Measurements from ENCODE around the gene CENPC. TPM values are rescaled to one million over a fixed set of nuclear protein-coding genes. Genes with fewer than 3 reads are reported as not detected.

CENPC gene, protein sequence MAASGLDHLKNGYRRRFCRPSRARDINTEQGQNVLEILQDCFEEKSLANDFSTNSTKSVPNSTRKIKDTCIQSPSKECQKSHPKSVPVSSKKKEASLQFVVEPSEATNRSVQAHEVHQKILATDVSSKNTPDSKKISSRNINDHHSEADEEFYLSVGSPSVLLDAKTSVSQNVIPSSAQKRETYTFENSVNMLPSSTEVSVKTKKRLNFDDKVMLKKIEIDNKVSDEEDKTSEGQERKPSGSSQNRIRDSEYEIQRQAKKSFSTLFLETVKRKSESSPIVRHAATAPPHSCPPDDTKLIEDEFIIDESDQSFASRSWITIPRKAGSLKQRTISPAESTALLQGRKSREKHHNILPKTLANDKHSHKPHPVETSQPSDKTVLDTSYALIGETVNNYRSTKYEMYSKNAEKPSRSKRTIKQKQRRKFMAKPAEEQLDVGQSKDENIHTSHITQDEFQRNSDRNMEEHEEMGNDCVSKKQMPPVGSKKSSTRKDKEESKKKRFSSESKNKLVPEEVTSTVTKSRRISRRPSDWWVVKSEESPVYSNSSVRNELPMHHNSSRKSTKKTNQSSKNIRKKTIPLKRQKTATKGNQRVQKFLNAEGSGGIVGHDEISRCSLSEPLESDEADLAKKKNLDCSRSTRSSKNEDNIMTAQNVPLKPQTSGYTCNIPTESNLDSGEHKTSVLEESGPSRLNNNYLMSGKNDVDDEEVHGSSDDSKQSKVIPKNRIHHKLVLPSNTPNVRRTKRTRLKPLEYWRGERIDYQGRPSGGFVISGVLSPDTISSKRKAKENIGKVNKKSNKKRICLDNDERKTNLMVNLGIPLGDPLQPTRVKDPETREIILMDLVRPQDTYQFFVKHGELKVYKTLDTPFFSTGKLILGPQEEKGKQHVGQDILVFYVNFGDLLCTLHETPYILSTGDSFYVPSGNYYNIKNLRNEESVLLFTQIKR
- 167 TPM for total RNA-seq

DNA sequence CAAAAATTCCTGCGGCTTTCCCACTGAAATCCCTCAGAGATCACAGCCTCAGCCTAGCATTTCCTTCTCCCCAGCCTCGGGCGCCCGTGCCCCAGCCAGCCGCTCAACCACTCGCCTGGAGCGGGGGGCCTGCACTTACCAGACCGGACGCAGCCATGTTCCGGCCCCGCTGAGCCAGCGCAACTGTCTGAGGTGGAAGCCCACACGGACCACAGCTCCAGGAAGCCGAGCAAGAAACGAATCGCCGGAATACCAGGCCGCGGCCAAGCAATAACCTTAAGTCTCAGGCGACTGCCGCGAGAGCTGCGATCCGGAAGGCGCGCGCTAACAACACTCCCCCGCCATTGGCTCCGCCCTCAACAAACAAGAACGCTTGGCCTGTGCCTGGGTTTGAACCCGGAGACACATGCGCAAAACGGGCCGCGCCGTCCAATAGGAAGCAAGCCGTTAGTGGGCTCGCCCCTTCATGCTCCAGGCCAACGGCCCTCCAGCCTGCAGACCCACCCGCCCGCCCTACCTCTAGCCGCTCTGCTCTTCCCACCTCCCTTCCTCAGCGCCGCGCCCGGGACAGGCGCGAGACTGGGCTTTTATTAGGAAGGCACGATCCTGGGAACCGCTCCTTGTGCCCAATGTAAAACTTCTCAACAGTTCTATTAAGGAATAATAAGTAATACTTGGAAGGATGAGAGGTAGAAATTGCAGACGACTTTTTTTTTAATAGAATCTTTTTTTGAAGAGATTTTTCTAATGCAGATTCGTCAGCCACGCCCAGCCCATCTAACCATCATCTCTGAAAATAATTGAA lies at the start of gene CENPC:
Gene CENPC, minus strand, starts transcription at position 305 of the 805 bp plus-strand sequence. Its CDS starts 148 bp downstream, at position 157.
- Histone ChIP-seq H3K9me3 (ENCODE audit: low read depth, low read length) (no peaks in the 10 kb centered on the region), H3K27me3 (ENCODE audit: insufficient read depth, low read length) (no peaks in the 10 kb centered on the region), H3K4me1 (ENCODE audit: insufficient read depth, low read length) (peaks cover 11% of the 10 kb centered on the region), H3K4me3 (ENCODE audit: low read length) (peak within 1 kb of the TSS; percentile 89)

DNA sequence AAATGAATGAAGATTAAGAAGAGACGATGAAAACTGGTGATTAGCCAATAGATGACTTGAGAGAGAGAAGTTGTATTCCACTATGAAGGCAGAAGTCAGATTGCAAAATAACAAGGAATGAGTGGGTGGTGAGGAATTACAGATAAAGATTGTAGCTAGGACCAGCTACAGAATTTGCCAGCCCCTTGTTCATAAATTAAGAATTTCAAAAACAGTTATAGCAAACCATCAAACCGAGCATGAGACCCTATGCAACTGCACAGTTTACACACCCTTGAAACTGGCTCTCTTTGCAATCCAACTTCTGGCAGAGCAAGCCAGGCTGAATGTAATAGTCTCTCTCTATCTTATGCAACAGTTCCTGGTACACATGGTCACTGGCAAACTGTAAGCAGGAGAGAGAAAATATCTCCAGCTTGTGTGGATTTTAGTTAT lies 48.5 kb upstream of the CENPC start:
- Histone ChIP-seq H3K4me3 (ENCODE audit: low read length) (no peak overlapping the region), H3K27me3 (ENCODE audit: insufficient read depth, low read length) (no peaks in the 10 kb centered on the region), H3K4me1 (ENCODE audit: insufficient read depth, low read length) (no peaks in the 10 kb centered on the region), H3K9me3 (ENCODE audit: low read depth, low read length) (no peaks in the 10 kb centered on the region)

GRCh38 chr4:67587156-67587555 lies 41.9 kb upstream of the CENPC start:
- Histone ChIP-seq H3K27me3 (ENCODE audit: insufficient read depth, low read length) (no peaks in the 10 kb centered on the region), H3K4me3 (ENCODE audit: low read length) (no peak overlapping the region), H3K9me3 (ENCODE audit: low read depth, low read length) (no peaks in the 10 kb centered on the region), H3K4me1 (ENCODE audit: insufficient read depth, low read length) (peaks cover 3% of the 10 kb centered on the region)

- H3K27me3 ChIP-seq (ENCODE audit: insufficient read depth, low read length), result no peaks in the 10 kb centered on the region
- no peak overlapping the region for H3K4me3 ChIP-seq (ENCODE audit: low read length)
- no peaks in the 10 kb centered on the region for H3K9me3 ChIP-seq (ENCODE audit: low read depth, low read length)
- H3K4me1 ChIP-seq (ENCODE audit: insufficient read depth, low read length), result peaks cover 14% of the 10 kb centered on the region
Observed at GRCh38 chr4:67584496-67584895, 39.2 kb upstream of the CENPC start.

- Histone ChIP-seq H3K4me3 (ENCODE audit: low read length) (no peak overlapping the region), H3K27me3 (ENCODE audit: insufficient read depth, low read length) (no peaks in the 10 kb centered on the region), H3K9me3 (ENCODE audit: low read depth, low read length) (no peaks in the 10 kb centered on the region), H3K4me1 (ENCODE audit: insufficient read depth, low read length) (peaks cover 14% of the 10 kb centered on the region)
Observed at GRCh38 chr4:67581913-67582312, 36.6 kb upstream of the CENPC start.

DNA sequence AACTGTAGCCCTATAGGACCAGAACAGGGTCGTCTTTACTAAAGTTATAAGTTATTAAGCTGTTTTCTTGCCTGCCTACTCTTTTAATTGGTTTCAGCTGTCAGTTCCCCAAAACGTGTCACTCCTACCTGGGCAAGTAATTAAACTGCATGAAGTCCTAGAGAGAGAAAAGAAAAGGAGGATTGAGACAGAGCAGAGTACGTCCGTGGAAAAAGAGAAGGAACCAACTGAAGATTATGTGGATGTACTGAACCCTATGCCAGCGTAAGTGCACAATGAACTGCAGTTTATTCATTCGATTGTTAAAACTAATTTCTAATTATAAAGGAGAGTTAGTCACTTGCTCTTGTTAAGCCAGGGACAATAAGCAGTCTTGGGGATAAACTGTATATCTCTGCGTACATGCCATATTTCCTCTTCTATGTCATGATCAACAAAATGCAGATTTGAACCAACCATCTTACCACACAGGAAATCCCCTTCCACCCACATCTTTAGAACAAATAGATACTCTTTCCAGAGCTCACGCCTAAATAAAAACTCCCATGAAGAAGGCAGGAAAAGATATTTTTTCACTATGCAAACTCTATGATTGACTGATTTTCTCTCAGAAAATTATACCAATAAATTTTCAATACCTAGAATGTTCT lies 36.0 kb upstream of the CENPC start:
- no peaks in the 10 kb centered on the region for H3K27me3 ChIP-seq (ENCODE audit: insufficient read depth, low read length)
- peaks cover 17% of the 10 kb centered on the region for H3K4me1 ChIP-seq (ENCODE audit: insufficient read depth, low read length)
- no peak overlapping the region for H3K4me3 ChIP-seq (ENCODE audit: low read length)
- H3K9me3 ChIP-seq (ENCODE audit: low read depth, low read length), result no peaks in the 10 kb centered on the region

- no peaks in the 10 kb centered on the region for H3K9me3 ChIP-seq (ENCODE audit: low read depth, low read length)
- H3K27me3 ChIP-seq (ENCODE audit: insufficient read depth, low read length), result no peaks in the 10 kb centered on the region
- H3K4me3 ChIP-seq (ENCODE audit: low read length), result no peak overlapping the region
- H3K4me1 ChIP-seq (ENCODE audit: insufficient read depth, low read length), result peaks cover 22% of the 10 kb centered on the region
Observed at GRCh38 chr4:67580577-67580976, 35.3 kb upstream of the CENPC start.

DNA sequence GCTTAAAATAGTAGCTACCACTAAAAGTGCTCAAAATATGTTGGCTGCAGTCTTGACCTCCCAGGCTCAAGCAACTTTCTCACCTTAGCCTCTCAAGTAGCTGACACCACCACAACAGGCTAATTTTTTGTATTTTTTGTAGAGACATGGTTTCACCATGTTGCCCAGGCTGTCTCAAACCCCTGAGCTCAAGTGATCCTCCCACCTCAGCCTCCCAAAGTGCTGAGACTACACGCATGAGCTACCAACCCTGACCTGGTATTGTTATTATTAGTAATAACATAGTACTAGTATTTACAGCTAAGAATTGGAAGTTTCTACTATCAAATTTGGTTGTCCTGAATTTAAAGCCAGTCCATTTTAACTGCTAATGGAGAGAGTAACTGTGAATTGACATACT lies 31.2 kb upstream of the CENPC start:
- Histone ChIP-seq H3K4me1 (ENCODE audit: insufficient read depth, low read length) (peaks cover 24% of the 10 kb centered on the region), H3K9me3 (ENCODE audit: low read depth, low read length) (no peaks in the 10 kb centered on the region), H3K27me3 (ENCODE audit: insufficient read depth, low read length) (no peaks in the 10 kb centered on the region), H3K4me3 (ENCODE audit: low read length) (no peak overlapping the region)

DNA sequence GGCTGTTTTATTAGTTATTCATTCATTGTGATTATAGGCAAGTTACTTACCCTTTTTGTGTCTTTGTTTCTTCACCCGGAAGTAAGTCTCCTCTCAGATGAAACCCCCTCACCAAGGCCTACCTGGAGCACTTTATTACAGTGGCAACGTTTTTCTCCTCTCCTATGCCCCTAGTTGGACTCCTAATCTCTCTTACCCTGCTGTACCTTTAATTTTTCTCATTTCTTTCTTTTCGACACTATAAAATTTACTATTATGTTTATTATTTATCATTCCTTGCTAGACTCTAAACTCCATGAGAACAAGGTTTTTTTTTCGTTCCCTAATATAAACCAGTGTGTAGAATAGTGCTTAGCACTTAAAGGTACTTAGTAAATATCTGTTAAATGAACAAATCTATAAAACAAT lies 30.8 kb upstream of the CENPC start:
- peaks cover 19% of the 10 kb centered on the region for H3K4me1 ChIP-seq (ENCODE audit: insufficient read depth, low read length)
- no peaks in the 10 kb centered on the region for H3K27me3 ChIP-seq (ENCODE audit: insufficient read depth, low read length)
- H3K9me3 ChIP-seq (ENCODE audit: low read depth, low read length), result no peaks in the 10 kb centered on the region
- H3K4me3 ChIP-seq (ENCODE audit: low read length), result no peak overlapping the region

GRCh38 chr4:67575232-67576058 lies 30.1 kb upstream of the CENPC start:
- no peak overlapping the region for H3K4me3 ChIP-seq (ENCODE audit: low read length)
- no peaks in the 10 kb centered on the region for H3K27me3 ChIP-seq (ENCODE audit: insufficient read depth, low read length)
- peaks cover 14% of the 10 kb centered on the region for H3K4me1 ChIP-seq (ENCODE audit: insufficient read depth, low read length)
- no peaks in the 10 kb centered on the region for H3K9me3 ChIP-seq (ENCODE audit: low read depth, low read length)

DNA sequence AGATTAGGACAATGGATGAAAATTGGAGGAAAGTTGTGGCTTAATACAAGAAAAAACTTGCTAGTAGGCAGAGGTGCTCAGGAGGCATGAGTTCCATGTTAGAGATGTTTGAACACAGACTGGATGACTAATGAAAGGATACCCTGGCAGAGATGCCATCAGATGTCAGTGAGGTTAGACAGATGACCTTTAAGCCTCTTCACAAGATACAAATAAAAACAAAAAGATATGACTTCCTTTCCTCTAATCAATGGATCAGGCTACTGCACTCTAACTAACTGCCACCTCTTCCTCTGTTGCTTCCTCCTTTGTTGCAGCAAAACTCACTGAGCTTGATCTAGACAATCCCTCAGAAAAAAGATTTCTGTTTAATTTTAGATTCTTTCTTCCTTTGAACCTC lies 27.9 kb upstream of the CENPC start:
- Histone ChIP-seq H3K4me3 (ENCODE audit: low read length) (no peak overlapping the region), H3K9me3 (ENCODE audit: low read depth, low read length) (no peaks in the 10 kb centered on the region), H3K4me1 (ENCODE audit: insufficient read depth, low read length) (peaks cover 14% of the 10 kb centered on the region), H3K27me3 (ENCODE audit: insufficient read depth, low read length) (no peaks in the 10 kb centered on the region)

DNA sequence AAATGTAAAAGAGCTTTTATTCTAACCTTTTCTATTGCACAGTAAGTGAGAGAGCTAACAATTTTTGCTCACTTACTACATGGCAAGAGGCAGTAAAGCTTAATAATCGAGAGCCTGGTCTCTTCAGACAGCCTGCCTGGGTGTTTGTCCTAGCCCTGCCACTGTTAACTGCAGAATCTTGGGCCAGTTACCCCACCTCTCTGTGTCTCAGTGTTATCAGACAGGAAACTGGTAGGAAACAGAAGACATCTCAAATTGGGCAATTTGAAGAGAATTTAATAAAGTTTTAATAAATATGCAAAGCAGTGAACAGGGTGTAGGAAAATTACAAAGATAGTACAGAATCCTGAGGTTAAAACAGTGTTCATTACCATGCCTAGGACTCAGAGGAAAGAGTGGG lies 26.7 kb upstream of the CENPC start:
- Histone ChIP-seq H3K4me1 (ENCODE audit: insufficient read depth, low read length) (peaks cover 14% of the 10 kb centered on the region), H3K9me3 (ENCODE audit: low read depth, low read length) (no peaks in the 10 kb centered on the region), H3K27me3 (ENCODE audit: insufficient read depth, low read length) (no peaks in the 10 kb centered on the region), H3K4me3 (ENCODE audit: low read length) (no peak overlapping the region)

- Histone ChIP-seq H3K4me1 (ENCODE audit: insufficient read depth, low read length) (peaks cover 12% of the 10 kb centered on the region), H3K27me3 (ENCODE audit: insufficient read depth, low read length) (no peaks in the 10 kb centered on the region), H3K9me3 (ENCODE audit: low read depth, low read length) (no peaks in the 10 kb centered on the region), H3K4me3 (ENCODE audit: low read length) (no peak overlapping the region)
Observed at GRCh38 chr4:67570537-67570936, 25.2 kb upstream of the CENPC start.

GRCh38 chr4:67568820-67569219 lies 23.5 kb upstream of the CENPC start:
- Histone ChIP-seq H3K9me3 (ENCODE audit: low read depth, low read length) (no peaks in the 10 kb centered on the region), H3K4me1 (ENCODE audit: insufficient read depth, low read length) (peaks cover 5% of the 10 kb centered on the region), H3K27me3 (ENCODE audit: insufficient read depth, low read length) (no peaks in the 10 kb centered on the region), H3K4me3 (ENCODE audit: low read length) (no peak overlapping the region)
